ENCODE measurements around the gene GLIS1. TPM values are rescaled to one million over a fixed set of nuclear protein-coding genes. Genes with fewer than 3 reads are reported as not detected.

Gene GLIS1
- total and polyA plus RNA-seq, 2 of the 8 experiments (the other 6 are each of a cell fraction or from before 2014, with no cell fraction given), result 0.15 to 0.22 TPM

- TF ChIP-seq CHD7 (IDR thresholded peaks at IDR 0.05; ENCODE audit: insufficient replicate concordance, low read length) (no peak), POU5F1 (IDR thresholded peaks at IDR 0.05; ENCODE audit: low read depth, low read length) (no peak), KDM4A (IDR thresholded peaks at IDR 0.05; ENCODE audit: low read depth, low read length, severe bottlenecking) (no peak), HDAC2 (IDR thresholded peaks at IDR 0.05; ENCODE audit: borderline replicate concordance in 1 of 2, low read depth in 2 of 2, low read length in 2 of 2) (no peak), BRCA1 (IDR thresholded peaks at IDR 0.05; ENCODE audit: low read depth, low read length) (no peak), POLR2AphosphoS5 (IDR thresholded peaks at IDR 0.05; ENCODE audit: low read depth, low read length) (no peak), TCF12 (IDR thresholded peaks at IDR 0.05; ENCODE audit: low read depth, low read length) (no peak), TEAD4 (IDR thresholded peaks at IDR 0.05; ENCODE audit: low read depth, low read length) (no peak)
- TF ChIP-seq, protein P1, sequence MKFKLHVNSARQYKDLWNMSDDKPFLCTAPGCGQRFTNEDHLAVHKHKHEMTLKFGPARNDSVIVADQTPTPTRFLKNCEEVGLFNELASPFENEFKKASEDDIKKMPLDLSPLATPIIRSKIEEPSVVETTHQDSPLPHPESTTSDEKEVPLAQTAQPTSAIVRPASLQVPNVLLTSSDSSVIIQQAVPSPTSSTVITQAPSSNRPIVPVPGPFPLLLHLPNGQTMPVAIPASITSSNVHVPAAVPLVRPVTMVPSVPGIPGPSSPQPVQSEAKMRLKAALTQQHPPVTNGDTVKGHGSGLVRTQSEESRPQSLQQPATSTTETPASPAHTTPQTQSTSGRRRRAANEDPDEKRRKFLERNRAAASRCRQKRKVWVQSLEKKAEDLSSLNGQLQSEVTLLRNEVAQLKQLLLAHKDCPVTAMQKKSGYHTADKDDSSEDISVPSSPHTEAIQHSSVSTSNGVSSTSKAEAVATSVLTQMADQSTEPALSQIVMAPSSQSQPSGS (IDR thresholded peaks at IDR 0.05; ENCODE audit: low read length), result no peak
Observed at GRCh38 chr1:53681351-53681976, 57.5 kb downstream of the GLIS1 start (continued).

Data from H1 (cell line).